Measurements from ENCODE around the gene TTLL4.

GRCh38 chr2:218780046-218780445, 69.4 kb downstream of the TTLL4 start:
- TF ChIP-seq CTCF (IDR thresholded peaks at IDR 0.05; ENCODE audit: low read depth, low read length, poor library complexity, severe bottlenecking): no peak
- no peak for TF ChIP-seq EZH2phosphoT487 (IDR thresholded peaks at IDR 0.05; ENCODE audit: borderline replicate concordance, low read length)
